Fibroblast of the aortic adventitia (primary cell): ENCODE measurements around the gene EMC9. TPM values are rescaled to one million over a fixed set of nuclear protein-coding genes. Genes with fewer than 3 reads are reported as not detected.

Experiments used
- DNase-seq: peaks from one replicate; pipeline ENCODE4 v3.0.0-alpha.2; 2010; ENCODE audit warnings: low read depth
- H3K4me3 ChIP-seq: 2 replicates; pipeline ENCODE4 v1.5.1; 2011; ENCODE audit warnings: low read depth, mild to moderate bottlenecking, control low read depth, low read length, moderate library complexity
- total RNA-seq: library from RNA; depleted of rRNA; stranded (reverse); fragments of >200 nt; gene quantifications from 2 replicates; pipeline ENCODE4 v1.2.3, GENCODE V29; 2012; ENCODE audit warnings: low replicate concordance
- TF ChIP-seq, protein P1 (sequence below): IDR thresholded peaks from 2 replicates; pipeline ENCODE4 v1.5.1; 2011; ENCODE audit warnings: mild to moderate bottlenecking, low read length, control low read depth, inconsistent platforms; ENCODE audit not compliant: insufficient read depth

EMC9 gene
- total RNA-seq, 1 donor: 11.9 TPM

GRCh38 chr14:24094841-24095270, 46.5 kb downstream of the EMC9 start:
- TF ChIP-seq, protein P1, sequence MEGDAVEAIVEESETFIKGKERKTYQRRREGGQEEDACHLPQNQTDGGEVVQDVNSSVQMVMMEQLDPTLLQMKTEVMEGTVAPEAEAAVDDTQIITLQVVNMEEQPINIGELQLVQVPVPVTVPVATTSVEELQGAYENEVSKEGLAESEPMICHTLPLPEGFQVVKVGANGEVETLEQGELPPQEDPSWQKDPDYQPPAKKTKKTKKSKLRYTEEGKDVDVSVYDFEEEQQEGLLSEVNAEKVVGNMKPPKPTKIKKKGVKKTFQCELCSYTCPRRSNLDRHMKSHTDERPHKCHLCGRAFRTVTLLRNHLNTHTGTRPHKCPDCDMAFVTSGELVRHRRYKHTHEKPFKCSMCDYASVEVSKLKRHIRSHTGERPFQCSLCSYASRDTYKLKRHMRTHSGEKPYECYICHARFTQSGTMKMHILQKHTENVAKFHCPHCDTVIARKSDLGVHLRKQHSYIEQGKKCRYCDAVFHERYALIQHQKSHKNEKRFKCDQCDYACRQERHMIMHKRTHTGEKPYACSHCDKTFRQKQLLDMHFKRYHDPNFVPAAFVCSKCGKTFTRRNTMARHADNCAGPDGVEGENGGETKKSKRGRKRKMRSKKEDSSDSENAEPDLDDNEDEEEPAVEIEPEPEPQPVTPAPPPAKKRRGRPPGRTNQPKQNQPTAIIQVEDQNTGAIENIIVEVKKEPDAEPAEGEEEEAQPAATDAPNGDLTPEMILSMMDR: no peak
- DNase-seq: peak; percentile 6
- H3K4me3 ChIP-seq: peak overlapping the region; percentile 87

- TF ChIP-seq, protein P1: no peak
- H3K4me3 ChIP-seq: peak within 1 kb of the TSS; percentile 87
- peak; percentile 92 for DNase-seq
Measured at GRCh38 chr14:24093901-24094840, 47.2 kb downstream of the EMC9 start, which contains the start of gene PCK2. Gene PCK2 (plus strand): TSS chr14:24094311. CDS start chr14:24094406, 95 bp downstream.

- H3K4me3 ChIP-seq: peak overlapping the region; percentile 87
- TF ChIP-seq, protein P1: no peak
- no peak for DNase-seq
Measured at GRCh38 chr14:24093207-24093900, 48.0 kb downstream of the EMC9 start.

DNA sequence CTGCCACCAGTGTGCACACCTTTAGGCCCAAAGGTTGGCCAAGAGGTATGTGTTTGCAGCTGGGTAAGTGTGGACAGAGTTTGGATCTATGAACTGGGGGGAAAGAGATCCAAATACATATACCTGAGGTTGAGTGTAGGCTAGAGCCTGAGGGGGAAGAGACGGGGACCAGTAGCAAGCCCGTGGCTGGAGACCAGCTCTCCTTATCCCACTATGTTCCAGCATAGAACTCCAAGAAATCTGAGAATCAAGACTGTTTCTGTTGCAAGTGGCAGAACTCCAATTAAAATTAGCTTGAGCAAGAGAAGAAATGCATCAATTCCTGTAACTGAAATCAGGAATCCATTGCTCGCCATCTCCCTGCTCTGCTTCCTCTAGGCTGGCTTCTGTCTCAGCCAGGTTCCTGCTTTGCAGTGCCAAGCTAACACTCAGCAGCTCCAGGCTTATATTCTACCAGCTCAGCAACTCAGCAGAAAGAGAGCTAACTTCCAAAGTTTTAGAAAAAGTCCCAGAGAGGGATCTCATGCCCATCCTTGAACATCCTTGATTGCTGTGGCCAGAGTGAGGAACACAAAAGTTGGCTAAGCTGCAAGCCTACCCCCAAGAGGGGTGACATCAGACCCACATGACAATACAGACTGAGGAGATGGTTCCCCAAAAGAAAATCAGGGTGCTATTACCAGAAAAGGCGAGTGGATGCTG, 48.7 kb downstream of the EMC9 start:
- peak; percentile 66 for DNase-seq
- H3K4me3 ChIP-seq: no peak overlapping the region
- TF ChIP-seq, protein P1: no peak

GRCh38 chr14:24092110-24092504, 49.3 kb downstream of the EMC9 start:
- no peak for DNase-seq
- TF ChIP-seq, protein P1: no peak
- no peak overlapping the region for H3K4me3 ChIP-seq

- DNase-seq: no peak
- no peak overlapping the region for H3K4me3 ChIP-seq
- TF ChIP-seq, protein P1: no peak
Measured at GRCh38 chr14:24089890-24090289, 51.5 kb downstream of the EMC9 start.
